ENCODE results near the gene SIRT2.

Gene SIRT2

DNA sequence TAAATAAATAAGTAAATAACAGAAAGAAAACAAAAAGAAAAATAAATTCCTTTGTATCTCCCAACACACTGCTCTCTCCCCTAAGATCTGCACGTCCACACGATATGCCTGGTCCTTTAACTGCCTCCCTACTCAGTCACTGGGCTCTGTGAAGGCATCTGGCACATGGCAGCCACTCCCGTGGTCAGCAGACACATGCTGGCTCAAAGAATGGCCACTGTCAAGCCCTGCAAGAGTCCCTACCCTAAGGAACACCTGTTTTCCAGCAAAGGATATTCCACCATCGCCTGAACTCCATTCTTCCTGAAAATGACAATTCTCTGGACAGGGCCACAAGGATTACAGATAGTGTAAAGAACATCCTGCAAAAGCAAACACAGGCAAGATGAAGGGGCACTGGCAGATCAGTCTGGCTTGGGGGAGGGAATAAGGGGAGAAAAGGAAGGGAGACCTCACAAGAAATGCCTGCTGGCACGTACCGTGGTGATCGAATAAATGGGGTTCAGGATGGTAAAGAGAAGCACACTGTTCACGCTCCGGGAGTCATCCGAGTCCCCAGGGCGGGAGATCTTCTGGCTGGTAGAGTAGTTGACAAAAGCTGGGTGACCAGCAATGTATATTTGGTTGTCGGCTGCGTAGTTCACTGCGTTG, 53.9 kb downstream of the SIRT2 start:
- H3K9me3 ChIP-seq (ENCODE audit: control insufficient read depth, low read length), result no peaks in the 10 kb centered on the region
- no peak overlapping the region for H3K4me3 ChIP-seq (ENCODE audit: low read length)
- H3K36me3 ChIP-seq (ENCODE audit: control insufficient read depth, insufficient read depth, low read length, severe bottlenecking), result peaks cover 72% of the 10 kb centered on the region
- H3K4me1 ChIP-seq (ENCODE audit: control insufficient read depth, insufficient read depth, low read length), result peaks cover 17% of the 10 kb centered on the region
- no peaks in the 10 kb centered on the region for H3K27me3 ChIP-seq (replicated peaks; ENCODE audit: control insufficient read depth, insufficient read depth, low read length)
- H3K9ac ChIP-seq (ENCODE audit: low read length), result no peak overlapping the region
- no peak for DNase-seq (ENCODE audit: low read depth)

- H3K36me3 ChIP-seq (ENCODE audit: control insufficient read depth, insufficient read depth, low read length, severe bottlenecking), result peaks cover 83% of the 10 kb centered on the region
These were observed 55.2 kb downstream of the SIRT2 start for GRCh38 chr19:38844093-38844686.

GRCh38 chr19:38843175-38843758, 56.2 kb downstream of the SIRT2 start:
- peaks cover 92% of the 10 kb centered on the region for H3K36me3 ChIP-seq (ENCODE audit: control insufficient read depth, insufficient read depth, low read length, severe bottlenecking)
- peaks cover 14% of the 10 kb centered on the region for H3K4me1 ChIP-seq (ENCODE audit: control insufficient read depth, insufficient read depth, low read length)
- no peaks in the 10 kb centered on the region for H3K27me3 ChIP-seq (replicated peaks; ENCODE audit: control insufficient read depth, insufficient read depth, low read length)
- no peak overlapping the region for H3K9ac ChIP-seq (ENCODE audit: low read length)
- no peaks in the 10 kb centered on the region for H3K9me3 ChIP-seq (ENCODE audit: control insufficient read depth, low read length)
- no peak overlapping the region for H3K4me3 ChIP-seq (ENCODE audit: low read length)
- DNase-seq (ENCODE audit: low read depth), result no peak

More at GRCh38 chr19:38844093-38844686, 55.2 kb downstream of the SIRT2 start:
- Histone ChIP-seq H3K4me3 (ENCODE audit: low read length) (no peak overlapping the region), H3K4me1 (ENCODE audit: control insufficient read depth, insufficient read depth, low read length) (peaks cover 17% of the 10 kb centered on the region), H3K9me3 (ENCODE audit: control insufficient read depth, low read length) (no peaks in the 10 kb centered on the region), H3K27me3 (replicated peaks; ENCODE audit: control insufficient read depth, insufficient read depth, low read length) (no peaks in the 10 kb centered on the region), H3K9ac (ENCODE audit: low read length) (no peak overlapping the region)
- DNase-seq (ENCODE audit: low read depth), result no peak

DNA sequence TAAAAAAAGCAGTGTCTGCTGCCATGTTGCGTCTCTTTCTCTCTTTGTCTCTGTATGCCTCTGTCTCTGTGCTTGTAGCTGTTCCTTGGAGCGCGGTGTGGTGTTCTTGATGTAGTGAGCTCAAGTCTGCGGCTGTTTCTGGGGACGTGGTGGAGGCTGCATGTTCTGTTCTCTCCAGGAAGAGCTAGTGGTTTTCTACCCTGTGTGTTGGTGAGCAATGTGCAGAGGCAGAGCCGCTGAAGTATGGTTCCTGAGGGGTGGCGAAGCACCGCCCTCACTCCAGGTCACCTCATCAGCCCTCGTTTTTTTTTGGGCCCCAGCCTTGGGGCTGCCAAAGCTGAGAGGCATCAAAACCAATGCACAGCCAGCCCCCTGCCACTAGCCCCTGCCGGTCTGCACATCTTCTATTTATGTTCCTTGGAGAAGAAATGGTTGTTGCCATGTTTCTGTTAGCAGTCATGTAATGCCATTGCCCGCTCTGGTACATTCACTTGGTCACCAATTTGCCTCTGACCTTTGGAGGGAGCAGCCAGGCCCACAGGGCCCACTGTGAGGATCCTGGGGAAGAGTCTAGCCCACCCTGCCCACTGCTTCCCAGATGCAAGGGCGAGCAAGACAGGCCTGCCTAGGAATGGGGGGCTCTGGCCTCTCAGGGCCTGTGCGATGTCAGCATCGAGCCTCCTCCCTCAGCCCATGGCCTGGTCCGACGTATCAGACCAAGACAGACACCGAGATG, 56.8 kb downstream of the SIRT2 start:
- DNase-seq (ENCODE audit: low read depth), result no peak
- peaks cover 98% of the 10 kb centered on the region for H3K36me3 ChIP-seq (ENCODE audit: control insufficient read depth, insufficient read depth, low read length, severe bottlenecking)

GRCh38 chr19:38841787-38842438, 57.5 kb downstream of the SIRT2 start:
- DNase-seq (ENCODE audit: low read depth), result no peak
- Histone ChIP-seq H3K4me3 (ENCODE audit: low read length) (no peak overlapping the region), H3K9ac (ENCODE audit: low read length) (peak overlapping the region; percentile 1), H3K36me3 (ENCODE audit: control insufficient read depth, insufficient read depth, low read length, severe bottlenecking) (peaks cover 98% of the 10 kb centered on the region), H3K9me3 (ENCODE audit: control insufficient read depth, low read length) (no peaks in the 10 kb centered on the region), H3K27me3 (replicated peaks; ENCODE audit: control insufficient read depth, insufficient read depth, low read length) (no peaks in the 10 kb centered on the region), H3K4me1 (ENCODE audit: control insufficient read depth, insufficient read depth, low read length) (peaks cover under 1% of the 10 kb centered on the region)

More for the DNA sequence above, 56.8 kb downstream of the SIRT2 start:
- Histone ChIP-seq H3K4me1 (ENCODE audit: control insufficient read depth, insufficient read depth, low read length) (peaks cover 8% of the 10 kb centered on the region), H3K4me3 (ENCODE audit: low read length) (no peak overlapping the region), H3K9ac (ENCODE audit: low read length) (no peak overlapping the region), H3K27me3 (replicated peaks; ENCODE audit: control insufficient read depth, insufficient read depth, low read length) (no peaks in the 10 kb centered on the region), H3K9me3 (ENCODE audit: control insufficient read depth, low read length) (no peaks in the 10 kb centered on the region)

DNA sequence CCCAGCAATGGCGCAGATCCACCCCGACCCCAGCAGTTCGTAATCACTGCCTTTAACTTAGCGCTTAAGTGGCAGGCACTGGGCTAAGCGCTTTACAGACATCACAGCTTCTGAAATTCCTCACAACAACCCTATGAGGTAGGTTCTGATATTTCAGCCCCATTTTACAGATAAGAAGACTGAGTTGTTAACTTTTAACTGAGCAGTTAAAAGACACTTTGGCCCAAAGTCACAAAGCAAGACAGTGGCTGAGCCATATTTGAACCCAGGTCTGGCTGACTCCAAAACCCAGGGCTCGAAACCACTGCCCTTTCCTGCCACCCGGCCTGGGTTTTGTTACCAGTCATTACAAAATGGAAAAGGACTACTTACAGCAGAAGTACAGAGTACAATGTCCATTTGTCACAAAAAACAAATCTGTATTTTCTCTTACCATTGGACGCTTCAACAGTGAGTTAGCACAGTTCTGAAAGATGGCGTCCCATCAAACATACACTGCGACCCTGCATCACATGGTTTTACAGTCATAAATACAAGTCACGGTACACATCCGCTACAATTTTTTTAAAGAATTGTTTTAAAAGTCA, 58.1 kb downstream of the SIRT2 start:
- Histone ChIP-seq H3K36me3 (ENCODE audit: control insufficient read depth, insufficient read depth, low read length, severe bottlenecking) (peaks cover 98% of the 10 kb centered on the region), H3K9ac (ENCODE audit: low read length) (peak overlapping the region; percentile 1), H3K4me3 (ENCODE audit: low read length) (no peak overlapping the region), H3K4me1 (ENCODE audit: control insufficient read depth, insufficient read depth, low read length) (no peaks in the 10 kb centered on the region), H3K9me3 (ENCODE audit: control insufficient read depth, low read length) (no peaks in the 10 kb centered on the region), H3K27me3 (replicated peaks; ENCODE audit: control insufficient read depth, insufficient read depth, low read length) (no peaks in the 10 kb centered on the region)
- DNase-seq (ENCODE audit: low read depth), result no peak

GRCh38 chr19:38840583-38840968, 58.8 kb downstream of the SIRT2 start:
- peaks cover 98% of the 10 kb centered on the region for H3K36me3 ChIP-seq (ENCODE audit: control insufficient read depth, insufficient read depth, low read length, severe bottlenecking)
- no peaks in the 10 kb centered on the region for H3K9me3 ChIP-seq (ENCODE audit: control insufficient read depth, low read length)
- DNase-seq (ENCODE audit: low read depth), result no peak

DNA sequence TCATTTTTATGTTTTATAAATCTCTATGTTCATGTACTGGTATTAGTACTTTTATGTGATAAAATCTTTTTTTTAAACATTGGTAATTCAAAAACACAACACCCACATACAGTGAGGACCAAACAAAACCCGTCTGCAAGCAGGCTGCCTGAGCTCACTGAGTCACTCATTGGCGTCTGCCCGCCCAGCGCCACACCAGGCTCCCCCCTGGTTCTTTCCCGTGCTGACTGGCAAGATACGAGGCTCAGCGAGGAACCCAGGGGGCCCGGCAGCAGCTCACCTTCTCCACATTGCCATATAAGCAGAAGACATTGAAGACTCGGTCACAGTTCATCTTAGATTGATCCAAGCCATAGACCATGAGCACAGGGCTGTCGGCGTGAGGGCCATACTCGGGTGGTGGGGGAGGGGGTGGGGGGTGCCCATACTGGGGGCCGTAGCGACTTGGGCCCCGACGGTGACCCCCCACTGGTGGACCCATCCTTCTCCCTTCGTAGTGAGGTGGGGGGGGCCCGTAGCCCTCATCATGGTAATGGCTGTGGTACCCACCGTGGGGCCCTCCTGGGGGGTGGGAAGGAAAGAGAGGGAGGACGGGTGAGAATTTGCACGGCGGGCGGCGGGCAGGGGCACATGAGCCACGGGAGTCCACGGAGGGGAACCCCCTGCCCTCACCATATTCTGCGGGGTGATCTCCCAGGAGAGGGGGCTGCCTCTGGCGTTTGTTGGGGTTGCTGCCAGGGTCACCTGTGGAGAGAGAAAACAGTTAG, 59.4 kb downstream of the SIRT2 start:
- DNase-seq (ENCODE audit: low read depth), result no peak
- no peak overlapping the region for H3K4me3 ChIP-seq (ENCODE audit: low read length)
- no peak overlapping the region for H3K9ac ChIP-seq (ENCODE audit: low read length)
- no peaks in the 10 kb centered on the region for H3K9me3 ChIP-seq (ENCODE audit: control insufficient read depth, low read length)
- peaks cover 7% of the 10 kb centered on the region for H3K4me1 ChIP-seq (ENCODE audit: control insufficient read depth, insufficient read depth, low read length)
- peaks cover 95% of the 10 kb centered on the region for H3K36me3 ChIP-seq (ENCODE audit: control insufficient read depth, insufficient read depth, low read length, severe bottlenecking)
- H3K27me3 ChIP-seq (replicated peaks; ENCODE audit: control insufficient read depth, insufficient read depth, low read length), result no peaks in the 10 kb centered on the region

More at GRCh38 chr19:38840583-38840968, 58.8 kb downstream of the SIRT2 start:
- Histone ChIP-seq H3K27me3 (replicated peaks; ENCODE audit: control insufficient read depth, insufficient read depth, low read length) (no peaks in the 10 kb centered on the region), H3K4me3 (ENCODE audit: low read length) (no peak overlapping the region), H3K4me1 (ENCODE audit: control insufficient read depth, insufficient read depth, low read length) (peaks cover 4% of the 10 kb centered on the region), H3K9ac (ENCODE audit: low read length) (peak overlapping the region; percentile 1)

GRCh38 chr19:38838986-38839761, 60.2 kb downstream of the SIRT2 start:
- Histone ChIP-seq H3K9me3 (ENCODE audit: control insufficient read depth, low read length) (no peaks in the 10 kb centered on the region), H3K4me1 (ENCODE audit: control insufficient read depth, insufficient read depth, low read length) (peaks cover 7% of the 10 kb centered on the region), H3K4me3 (ENCODE audit: low read length) (no peak overlapping the region), H3K36me3 (ENCODE audit: control insufficient read depth, insufficient read depth, low read length, severe bottlenecking) (peaks cover 87% of the 10 kb centered on the region), H3K9ac (ENCODE audit: low read length) (peak overlapping the region; percentile 31), H3K27me3 (replicated peaks; ENCODE audit: control insufficient read depth, insufficient read depth, low read length) (no peaks in the 10 kb centered on the region)
- no peak for DNase-seq (ENCODE audit: low read depth)

Data from adipocyte (in vitro differentiated cells).